Activated naive CD8-positive, alpha-beta T cell treated with anti-CD3 and anti-CD28 coated beads for 36 hours (primary cell): ENCODE data around the gene COA4. TPM values are rescaled to one million over a fixed set of nuclear protein-coding genes. Genes with fewer than 3 reads are reported as not detected.
"Not testable (repeated sequence)": the region's sequence is repeated elsewhere in the genome, so short reads cannot be mapped to it uniquely, and the experiment has no call there.

Source experiments
- DNase-seq: peaks from one replicate; pipeline ENCODE4 v3.0.0; 2021
- H3K27ac Mint-ChIP-seq: one replicate; pipeline ENCODE4 v1.8.0; 2022; ENCODE audit warnings: mild to moderate bottlenecking, moderate library complexity, mixed read lengths
- H3K27me3 Mint-ChIP-seq: one replicate; pipeline ENCODE4 v1.8.0; 2022; ENCODE audit warnings: mild to moderate bottlenecking, mixed read lengths
- H3K36me3 Mint-ChIP-seq: one replicate; pipeline ENCODE4 v1.8.0; 2021; ENCODE audit warnings: mild to moderate bottlenecking, mixed read lengths
- H3K4me1 Mint-ChIP-seq: one replicate; pipeline ENCODE4 v1.8.0; 2021; ENCODE audit warnings: mixed read lengths
- H3K4me3 Mint-ChIP-seq: one replicate; pipeline ENCODE4 v1.8.0; 2022; ENCODE audit warnings: mild to moderate bottlenecking, moderate library complexity, mixed read lengths
- H3K9me3 Mint-ChIP-seq: one replicate; pipeline ENCODE4 v1.8.0; 2022; ENCODE audit warnings: mixed read lengths
- total RNA-seq, 2 experiments: library from RNA; stranded (reverse); gene quantifications; one replicate each; pipeline ENCODE4 v1.2.3, GENCODE V29; 2021

Gene COA4
- total RNA-seq: 100 to 1,000 TPM; 118 to 124 TPM

DNA sequence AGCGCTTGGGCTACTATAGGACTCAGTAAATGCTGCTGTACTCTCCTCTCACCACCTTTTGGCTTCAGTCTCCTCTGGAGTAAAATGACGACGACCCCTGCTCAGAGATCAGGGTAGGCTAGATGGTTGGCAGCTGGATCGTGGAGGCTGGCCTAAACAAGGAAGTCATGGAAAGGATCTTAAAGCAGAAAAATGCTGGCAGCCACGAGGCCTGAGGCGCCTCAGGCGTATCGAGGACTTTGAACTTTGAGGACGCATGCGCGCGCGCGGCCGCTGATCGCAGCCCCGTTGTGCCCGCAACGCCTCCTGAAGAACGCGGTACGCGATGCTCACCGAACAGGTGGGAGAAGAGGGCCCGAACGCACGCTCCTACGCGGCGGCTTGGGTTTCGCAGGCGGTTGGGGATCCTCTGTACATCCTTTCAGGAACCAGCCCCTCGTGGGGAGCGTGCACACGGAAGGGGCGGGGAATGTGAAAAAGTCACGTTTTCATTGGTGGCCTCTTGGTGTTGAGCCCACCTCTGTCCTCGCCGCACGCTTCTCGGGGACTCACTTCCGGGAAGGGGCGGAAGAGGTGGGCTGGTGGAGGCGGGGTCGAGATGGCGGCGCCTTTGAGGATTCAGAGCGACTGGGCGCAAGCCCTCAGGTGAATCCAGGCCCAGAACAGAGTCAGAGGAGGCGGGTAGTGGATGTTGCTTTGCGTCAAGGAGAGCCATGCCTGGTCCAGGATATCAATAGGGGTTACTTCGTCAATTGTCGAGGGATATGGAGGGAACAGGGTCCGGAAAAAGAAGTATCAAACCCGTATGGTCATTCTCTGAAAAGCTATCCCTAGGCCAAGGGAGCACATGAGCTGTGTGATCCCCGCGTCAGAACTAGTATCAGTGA, at the start of gene COA4, which contains the start of gene PAAF1:
Gene COA4, minus strand, starts transcription at position 423 of the 887 bp plus-strand sequence. CDS start 3,468 bp downstream, outside the sequence.
Gene PAAF1, plus strand, starts transcription at position 576 of the 887 bp plus-strand sequence. Its CDS starts 23 bp downstream, at position 599.
- H3K4me3 Mint-ChIP-seq: peak within 1 kb of the TSS; percentile 100
- H3K9me3 Mint-ChIP-seq: no peaks in the 10 kb centered on the region
- peak; percentile 94 for DNase-seq
- H3K27ac Mint-ChIP-seq: peak within 1 kb of the TSS; percentile 99
- no peaks in the 10 kb centered on the region for H3K27me3 Mint-ChIP-seq
- H3K4me1 Mint-ChIP-seq: peaks cover 31% of the 10 kb centered on the region
- H3K36me3 Mint-ChIP-seq: peaks cover 43% of the 10 kb centered on the region

DNA sequence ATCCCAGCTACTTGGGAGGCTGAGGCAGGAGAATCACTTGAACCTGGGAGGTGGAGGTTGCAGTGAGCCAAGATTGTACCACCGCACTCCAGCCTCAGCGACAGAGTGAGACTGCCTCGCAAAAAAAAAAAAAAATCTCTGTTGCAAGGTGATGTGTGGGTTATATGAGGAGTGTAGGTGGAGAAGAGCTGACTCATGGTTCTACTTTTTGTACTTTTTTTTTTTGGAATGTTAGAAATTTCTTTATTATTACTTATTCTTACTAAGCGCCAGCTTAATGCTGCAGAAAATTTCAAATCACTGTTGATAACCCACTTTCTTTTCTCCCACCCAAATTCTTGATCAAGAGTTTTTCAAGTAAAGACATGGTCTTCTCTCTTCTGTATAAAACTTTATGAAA, 44.5 kb upstream of the COA4 start:
- Mint-ChIP-seq H3K27me3 (no peaks in the 10 kb centered on the region), H3K4me3 (no peak overlapping the region), H3K9me3 (no peaks in the 10 kb centered on the region), H3K4me1 (peaks cover 3% of the 10 kb centered on the region), H3K27ac (no peak overlapping the region), H3K36me3 (peaks cover 7% of the 10 kb centered on the region)
- no peak for DNase-seq

DNA sequence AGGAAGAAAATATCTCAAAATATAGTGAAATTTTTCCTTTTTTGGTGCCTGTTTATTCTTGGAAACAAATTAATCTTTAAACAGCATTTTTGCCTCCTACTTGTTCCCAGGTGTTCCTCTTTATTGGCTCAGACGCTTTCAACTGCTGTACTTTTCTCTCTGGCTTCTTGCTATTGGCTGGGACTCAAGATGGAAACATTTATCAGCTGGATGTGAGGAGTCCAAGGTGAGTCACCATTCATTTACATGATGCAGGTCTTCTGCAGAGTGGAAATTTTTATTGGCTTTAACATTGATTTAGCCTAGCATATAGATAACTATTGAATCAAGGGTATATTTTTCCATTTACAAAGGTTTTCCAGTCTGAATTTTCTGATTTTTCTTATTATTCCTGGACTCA, 39.8 kb upstream of the COA4 start:
- Mint-ChIP-seq H3K36me3 (peaks cover 6% of the 10 kb centered on the region), H3K27me3 (no peaks in the 10 kb centered on the region), H3K4me1 (peaks cover 3% of the 10 kb centered on the region), H3K27ac (no peak overlapping the region), H3K9me3 (no peaks in the 10 kb centered on the region), H3K4me3 (no peak overlapping the region)
- no peak for DNase-seq

DNA sequence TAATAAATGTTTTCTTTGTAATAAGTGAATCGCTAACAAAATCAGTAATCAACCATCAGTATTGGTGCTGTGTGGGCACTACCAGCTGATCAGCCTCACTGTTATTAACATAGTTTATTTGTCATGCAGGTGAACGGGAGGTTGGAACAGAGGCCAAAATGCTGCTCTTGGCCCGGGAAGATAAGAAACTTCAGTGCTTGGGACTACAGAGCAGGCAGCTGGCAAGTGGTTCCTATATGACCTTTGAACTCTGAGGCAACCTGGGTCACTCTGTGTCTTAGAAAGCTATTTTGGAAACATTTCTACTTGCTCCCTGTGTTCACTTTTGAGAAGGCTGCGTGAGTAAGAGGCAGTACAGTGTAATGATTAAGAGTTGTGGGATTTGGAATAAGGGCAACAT, 37.6 kb upstream of the COA4 start:
- H3K27ac Mint-ChIP-seq: no peak overlapping the region
- H3K9me3 Mint-ChIP-seq: no peaks in the 10 kb centered on the region
- peaks cover 3% of the 10 kb centered on the region for H3K4me1 Mint-ChIP-seq
- H3K4me3 Mint-ChIP-seq: no peak overlapping the region
- H3K27me3 Mint-ChIP-seq: no peaks in the 10 kb centered on the region
- no peak for DNase-seq
- H3K36me3 Mint-ChIP-seq: peaks cover 8% of the 10 kb centered on the region

DNA sequence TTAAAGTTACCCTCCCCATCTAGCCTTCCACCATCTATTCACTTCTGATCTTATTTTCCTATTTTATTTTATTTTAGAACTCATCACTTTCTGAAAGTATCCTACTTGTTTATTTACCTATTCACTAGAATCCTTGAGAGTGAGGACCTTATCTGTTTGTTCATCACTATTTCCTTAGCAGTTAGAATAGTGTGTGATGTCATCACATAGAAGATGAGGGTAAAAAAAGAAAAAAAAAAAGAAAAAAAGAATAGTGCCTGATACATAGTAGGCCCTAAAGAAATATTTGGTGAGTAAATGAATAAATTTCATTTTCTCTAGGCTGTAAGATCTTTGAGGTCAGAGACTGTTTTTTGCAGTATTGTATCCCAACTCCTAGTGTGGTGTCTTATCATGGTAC, 36.8 kb upstream of the COA4 start:
- Mint-ChIP-seq H3K27ac (no peak overlapping the region), H3K27me3 (no peaks in the 10 kb centered on the region), H3K4me3 (no peak overlapping the region), H3K36me3 (peaks cover 8% of the 10 kb centered on the region), H3K9me3 (no peaks in the 10 kb centered on the region), H3K4me1 (peaks cover 3% of the 10 kb centered on the region)
- no peak for DNase-seq

DNA sequence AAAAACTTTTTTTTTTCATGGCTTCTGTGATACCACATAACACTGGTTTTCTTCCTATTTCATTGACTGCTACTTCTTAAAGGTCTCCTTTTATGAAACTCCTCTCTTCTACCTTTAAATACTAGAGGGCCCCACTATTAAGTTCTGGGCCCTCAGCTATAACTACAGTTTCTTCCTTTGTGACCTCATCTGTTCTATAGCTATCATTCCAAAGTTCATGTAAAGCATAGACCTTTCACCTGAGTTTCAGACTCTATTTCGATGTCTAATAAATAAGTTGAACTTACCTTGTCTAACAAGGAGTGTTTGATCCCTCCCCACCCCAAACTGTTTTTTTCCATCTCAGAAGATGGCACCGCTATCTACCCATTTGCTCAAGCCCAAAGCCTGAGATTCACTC, 35.4 kb upstream of the COA4 start:
- DNase-seq: no peak
- H3K36me3 Mint-ChIP-seq: peaks cover 11% of the 10 kb centered on the region
- no peak overlapping the region for H3K4me3 Mint-ChIP-seq
- H3K9me3 Mint-ChIP-seq: no peaks in the 10 kb centered on the region
- no peak overlapping the region for H3K27ac Mint-ChIP-seq
- peaks cover 3% of the 10 kb centered on the region for H3K4me1 Mint-ChIP-seq
- H3K27me3 Mint-ChIP-seq: no peaks in the 10 kb centered on the region

DNA sequence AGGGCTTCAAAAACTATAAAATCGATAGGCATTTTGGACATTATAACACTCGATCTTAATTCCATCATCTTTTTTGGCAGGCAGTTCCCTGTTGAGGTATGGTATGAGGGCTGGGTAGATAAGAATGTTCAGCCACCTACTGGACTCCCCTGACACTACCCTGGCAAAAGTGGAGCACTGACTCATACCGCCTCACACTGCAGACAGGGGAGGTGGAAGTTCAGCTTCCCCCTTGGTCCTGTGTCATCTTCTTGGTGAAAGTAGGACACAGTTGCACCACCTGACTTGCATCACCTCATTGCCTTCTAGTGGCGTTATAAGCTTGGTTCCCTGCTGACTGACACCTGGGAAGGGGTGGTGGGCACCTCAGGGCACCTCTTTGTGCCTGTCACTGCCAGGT, 30.5 kb upstream of the COA4 start:
- H3K4me3 Mint-ChIP-seq: no peak overlapping the region
- H3K27me3 Mint-ChIP-seq: no peaks in the 10 kb centered on the region
- no peak for DNase-seq
- peaks cover 9% of the 10 kb centered on the region for H3K36me3 Mint-ChIP-seq
- no peaks in the 10 kb centered on the region for H3K4me1 Mint-ChIP-seq
- no peaks in the 10 kb centered on the region for H3K9me3 Mint-ChIP-seq
- no peak overlapping the region for H3K27ac Mint-ChIP-seq

DNA sequence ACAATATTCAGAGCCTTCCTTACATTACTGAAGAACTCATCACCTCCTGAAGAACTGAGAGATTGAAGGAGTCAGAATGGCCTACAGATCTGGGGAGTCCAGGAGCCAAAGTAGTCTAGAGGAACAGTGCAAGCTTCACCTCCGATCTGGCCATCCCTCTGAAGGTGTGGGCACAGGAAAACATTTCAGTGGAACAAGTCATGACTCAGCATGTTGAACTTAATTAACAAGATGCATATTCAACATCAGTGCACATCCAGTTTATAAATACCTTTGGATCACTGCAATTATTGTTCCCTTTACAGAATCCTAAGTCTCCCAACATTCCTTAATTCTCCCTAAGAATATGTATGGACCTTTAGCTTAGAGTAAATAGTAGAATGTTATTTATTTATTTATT, 25.7 kb upstream of the COA4 start:
- H3K4me1 Mint-ChIP-seq: no peaks in the 10 kb centered on the region
- no peaks in the 10 kb centered on the region for H3K27me3 Mint-ChIP-seq
- no peaks in the 10 kb centered on the region for H3K9me3 Mint-ChIP-seq
- no peak overlapping the region for H3K27ac Mint-ChIP-seq
- H3K36me3 Mint-ChIP-seq: peaks cover 8% of the 10 kb centered on the region
- no peak overlapping the region for H3K4me3 Mint-ChIP-seq
- DNase-seq: no peak

DNA sequence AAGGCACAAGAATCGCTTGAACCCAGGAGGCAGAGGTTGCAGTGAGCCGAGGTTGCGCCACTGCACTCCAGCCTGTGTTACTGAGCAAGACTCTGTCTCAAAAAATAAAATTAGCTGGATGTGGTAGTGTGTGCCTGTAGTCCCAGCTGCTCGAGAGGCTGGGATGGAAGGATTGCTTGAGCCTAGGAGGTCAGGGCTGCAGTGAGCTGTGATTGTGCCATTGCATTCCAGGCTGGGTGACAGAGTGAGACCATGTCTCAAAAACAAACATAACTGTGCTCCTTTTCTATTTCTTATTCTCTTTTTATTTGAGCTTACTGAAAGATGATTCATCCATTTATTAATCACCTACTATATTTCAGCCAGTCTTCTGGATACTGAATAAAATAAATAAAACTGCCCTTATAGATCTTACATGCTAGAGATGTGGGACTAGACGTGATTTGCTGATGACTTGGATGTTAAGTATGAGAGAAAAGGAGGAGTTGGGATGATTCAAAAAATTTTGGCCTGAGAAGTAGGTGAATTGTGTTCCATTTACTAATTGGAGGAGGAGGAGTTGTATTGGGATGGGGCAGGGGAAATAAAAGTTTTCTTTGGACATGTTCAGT, 18.2 kb upstream of the COA4 start:
- no peaks in the 10 kb centered on the region for H3K9me3 Mint-ChIP-seq
- no peak for DNase-seq
- no peaks in the 10 kb centered on the region for H3K27me3 Mint-ChIP-seq
- no peak overlapping the region for H3K4me3 Mint-ChIP-seq
- H3K4me1 Mint-ChIP-seq: no peaks in the 10 kb centered on the region
- H3K27ac Mint-ChIP-seq: no peak overlapping the region
- peaks cover 5% of the 10 kb centered on the region for H3K36me3 Mint-ChIP-seq

DNA sequence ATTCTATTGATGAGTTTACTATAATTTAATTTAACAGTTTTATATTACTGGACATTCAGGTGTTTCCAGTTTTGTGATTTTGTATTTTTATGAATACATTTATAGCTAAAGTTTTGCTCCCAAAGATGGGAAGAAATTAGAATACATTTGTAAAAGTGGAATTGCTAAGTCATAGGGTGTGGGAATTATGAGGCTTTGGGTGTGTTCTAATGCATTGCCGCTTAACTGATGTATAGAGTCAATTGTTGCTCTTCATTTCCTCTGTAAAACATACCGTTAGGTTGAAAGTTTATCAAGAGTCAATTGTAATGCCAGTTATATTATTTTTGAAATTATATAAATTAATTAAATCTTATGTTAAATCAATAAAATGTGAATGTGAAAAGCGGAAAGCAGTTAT, 16.4 kb upstream of the COA4 start:
- no peaks in the 10 kb centered on the region for H3K9me3 Mint-ChIP-seq
- H3K36me3 Mint-ChIP-seq: peaks cover 4% of the 10 kb centered on the region
- H3K27ac Mint-ChIP-seq: no peak overlapping the region
- no peaks in the 10 kb centered on the region for H3K27me3 Mint-ChIP-seq
- no peak for DNase-seq
- peaks cover 2% of the 10 kb centered on the region for H3K4me1 Mint-ChIP-seq
- no peak overlapping the region for H3K4me3 Mint-ChIP-seq

DNA sequence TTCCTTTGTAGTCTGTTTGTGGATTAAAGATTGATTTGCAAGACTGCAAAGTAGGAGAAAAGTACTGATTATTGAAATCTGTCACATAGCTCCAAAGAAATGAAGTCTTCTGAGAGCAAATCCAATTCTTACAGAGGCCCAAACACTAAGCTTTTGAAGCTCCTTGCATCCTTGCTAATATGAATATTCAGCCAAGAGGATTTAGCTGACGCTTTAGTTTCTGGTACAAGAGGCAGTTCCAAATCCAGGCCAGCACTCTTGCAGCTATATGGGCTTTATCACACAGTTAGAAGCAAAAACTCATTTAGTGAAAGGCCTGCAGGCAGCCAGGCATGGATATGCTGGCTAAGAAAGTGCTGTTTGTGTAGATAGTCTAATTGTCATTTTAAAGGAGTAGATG, 12.9 kb upstream of the COA4 start:
- no peak for DNase-seq
- Mint-ChIP-seq H3K4me1 (peaks cover 3% of the 10 kb centered on the region), H3K4me3 (no peak overlapping the region), H3K27ac (no peak overlapping the region), H3K27me3 (no peaks in the 10 kb centered on the region), H3K9me3 (no peaks in the 10 kb centered on the region), H3K36me3 (peaks cover 7% of the 10 kb centered on the region)

DNA sequence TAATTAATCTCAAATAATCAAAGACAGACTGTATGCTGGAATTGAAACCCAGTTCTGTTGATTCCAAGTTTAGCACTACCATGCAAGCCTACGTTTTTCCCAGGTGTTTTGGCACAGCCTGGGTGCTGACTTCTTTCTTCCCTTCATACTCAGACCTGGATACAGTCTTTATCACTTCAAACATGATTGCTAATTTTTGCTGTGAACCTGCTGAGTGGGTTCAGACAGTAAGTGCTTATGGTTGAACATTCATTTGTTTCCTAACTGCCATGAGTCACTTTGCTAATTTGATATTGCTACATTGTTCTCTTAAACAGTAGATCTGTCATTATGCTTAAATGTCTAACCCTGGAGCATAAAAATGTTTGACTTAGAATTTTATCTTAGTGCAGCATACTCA, 12.4 kb upstream of the COA4 start:
- Mint-ChIP-seq H3K4me3 (no peak overlapping the region), H3K27me3 (no peaks in the 10 kb centered on the region), H3K27ac (no peak overlapping the region), H3K36me3 (peaks cover 7% of the 10 kb centered on the region), H3K4me1 (peaks cover 3% of the 10 kb centered on the region), H3K9me3 (no peaks in the 10 kb centered on the region)
- no peak for DNase-seq

DNA sequence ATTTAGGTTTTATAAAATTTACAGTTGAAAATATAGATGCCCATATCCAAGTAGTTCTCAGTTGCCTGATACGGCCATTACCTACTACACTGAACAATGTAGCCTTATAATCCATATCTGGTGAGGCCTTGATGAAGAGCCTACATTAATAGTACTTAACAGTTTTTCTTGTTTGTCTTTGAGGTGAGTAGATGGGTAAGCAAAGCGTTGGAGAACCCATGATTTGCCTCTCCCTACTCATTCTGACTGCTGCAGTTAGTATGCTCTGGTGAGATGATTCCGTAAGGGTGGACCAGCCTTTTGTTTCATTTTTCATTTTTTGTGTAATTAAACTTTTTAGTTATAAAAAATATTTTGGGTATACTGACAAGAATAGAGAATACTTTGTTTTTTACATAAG, 11.6 kb upstream of the COA4 start:
- H3K4me3 Mint-ChIP-seq: no peak overlapping the region
- no peak overlapping the region for H3K27ac Mint-ChIP-seq
- H3K9me3 Mint-ChIP-seq: no peaks in the 10 kb centered on the region
- H3K36me3 Mint-ChIP-seq: peaks cover 11% of the 10 kb centered on the region
- peaks cover 5% of the 10 kb centered on the region for H3K4me1 Mint-ChIP-seq
- no peak for DNase-seq
- H3K27me3 Mint-ChIP-seq: no peaks in the 10 kb centered on the region

DNA sequence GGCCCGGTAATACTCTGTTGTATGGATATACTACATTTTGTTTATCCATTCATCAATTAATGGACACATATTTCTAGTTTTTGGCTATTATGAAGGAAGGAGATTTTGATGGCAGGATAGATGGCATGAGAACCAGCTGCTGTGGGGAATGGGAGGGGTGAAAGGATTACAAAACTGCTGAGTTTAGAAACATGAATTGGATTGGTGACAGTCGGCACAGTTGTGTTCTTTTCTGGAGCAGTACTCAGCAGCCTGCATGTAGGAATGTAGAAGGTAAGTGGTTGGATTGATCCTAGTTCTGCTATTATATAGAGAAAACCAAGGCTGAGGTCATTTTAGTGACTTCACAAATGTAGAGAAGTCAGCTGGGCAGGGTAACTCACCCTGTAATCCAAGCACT, 7.2 kb upstream of the COA4 start:
- no peaks in the 10 kb centered on the region for H3K9me3 Mint-ChIP-seq
- H3K27me3 Mint-ChIP-seq: no peaks in the 10 kb centered on the region
- no peak overlapping the region for H3K4me3 Mint-ChIP-seq
- peaks cover 14% of the 10 kb centered on the region for H3K36me3 Mint-ChIP-seq
- no peak overlapping the region for H3K27ac Mint-ChIP-seq
- peaks cover 8% of the 10 kb centered on the region for H3K4me1 Mint-ChIP-seq
- DNase-seq: no peak

DNA sequence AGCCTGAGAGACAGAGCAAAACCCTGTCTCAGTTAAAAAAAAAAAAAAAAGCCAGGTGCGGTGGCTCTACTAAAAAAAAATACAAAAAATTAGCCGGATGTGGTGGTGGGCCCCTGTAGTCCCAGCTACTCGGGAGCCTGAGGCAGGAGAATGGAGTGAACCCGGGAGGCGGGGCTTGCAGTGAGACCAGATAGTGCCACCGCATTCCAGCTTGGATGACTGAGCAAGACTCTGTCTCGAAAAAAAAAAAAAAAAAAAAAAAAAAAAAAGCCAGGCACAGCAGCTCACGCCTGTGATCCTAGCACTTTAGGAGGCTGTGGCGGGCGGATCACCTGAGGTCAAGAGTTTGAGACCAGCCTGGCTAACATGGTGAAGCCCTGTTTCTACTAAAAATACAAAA, 3.8 kb upstream of the COA4 start:
- H3K27me3 Mint-ChIP-seq: not testable (repeated sequence)
- peaks cover 20% of the 10 kb centered on the region for H3K4me1 Mint-ChIP-seq

DNA sequence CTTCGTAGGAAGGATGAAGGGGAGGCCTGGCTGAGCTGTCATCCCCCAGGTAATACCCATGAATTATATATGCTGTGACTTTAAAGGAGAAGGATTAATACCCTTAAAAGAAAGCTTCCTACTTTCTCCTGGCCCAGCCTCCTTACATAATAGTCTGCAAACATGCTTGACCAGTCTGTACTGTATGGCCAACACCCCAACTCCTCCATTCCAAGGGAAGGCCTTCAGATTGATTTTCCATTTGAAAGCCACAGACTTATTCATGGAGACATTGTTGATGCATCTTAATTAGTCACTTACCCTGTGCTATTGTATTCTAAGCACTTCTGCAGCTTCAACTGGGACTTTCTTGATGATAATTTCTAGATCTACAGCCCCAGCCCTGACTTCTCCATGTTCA, 2.1 kb upstream of the COA4 start:
- peaks cover 30% of the 10 kb centered on the region for H3K4me1 Mint-ChIP-seq

More for the DNA sequence above, 3.8 kb upstream of the COA4 start:
- H3K36me3 Mint-ChIP-seq: peaks cover 23% of the 10 kb centered on the region
- not testable (repeated sequence) for DNase-seq, H3K9me3 Mint-ChIP-seq, H3K27ac Mint-ChIP-seq, H3K4me3 Mint-ChIP-seq

More for the DNA sequence above, 2.1 kb upstream of the COA4 start:
- no peak for DNase-seq
- H3K9me3 Mint-ChIP-seq: no peaks in the 10 kb centered on the region
- H3K36me3 Mint-ChIP-seq: peaks cover 34% of the 10 kb centered on the region
- peak overlapping the region; percentile 7 for H3K4me3 Mint-ChIP-seq
- no peak overlapping the region for H3K27ac Mint-ChIP-seq
- no peaks in the 10 kb centered on the region for H3K27me3 Mint-ChIP-seq
